ENCODE data around the gene CSTB. TPM values are rescaled to one million over a fixed set of nuclear protein-coding genes. Genes with fewer than 3 reads are reported as not detected.

The CSTB gene
- total RNA-seq, 1 experiment from 2014 or later: 36.1 TPM

DNA sequence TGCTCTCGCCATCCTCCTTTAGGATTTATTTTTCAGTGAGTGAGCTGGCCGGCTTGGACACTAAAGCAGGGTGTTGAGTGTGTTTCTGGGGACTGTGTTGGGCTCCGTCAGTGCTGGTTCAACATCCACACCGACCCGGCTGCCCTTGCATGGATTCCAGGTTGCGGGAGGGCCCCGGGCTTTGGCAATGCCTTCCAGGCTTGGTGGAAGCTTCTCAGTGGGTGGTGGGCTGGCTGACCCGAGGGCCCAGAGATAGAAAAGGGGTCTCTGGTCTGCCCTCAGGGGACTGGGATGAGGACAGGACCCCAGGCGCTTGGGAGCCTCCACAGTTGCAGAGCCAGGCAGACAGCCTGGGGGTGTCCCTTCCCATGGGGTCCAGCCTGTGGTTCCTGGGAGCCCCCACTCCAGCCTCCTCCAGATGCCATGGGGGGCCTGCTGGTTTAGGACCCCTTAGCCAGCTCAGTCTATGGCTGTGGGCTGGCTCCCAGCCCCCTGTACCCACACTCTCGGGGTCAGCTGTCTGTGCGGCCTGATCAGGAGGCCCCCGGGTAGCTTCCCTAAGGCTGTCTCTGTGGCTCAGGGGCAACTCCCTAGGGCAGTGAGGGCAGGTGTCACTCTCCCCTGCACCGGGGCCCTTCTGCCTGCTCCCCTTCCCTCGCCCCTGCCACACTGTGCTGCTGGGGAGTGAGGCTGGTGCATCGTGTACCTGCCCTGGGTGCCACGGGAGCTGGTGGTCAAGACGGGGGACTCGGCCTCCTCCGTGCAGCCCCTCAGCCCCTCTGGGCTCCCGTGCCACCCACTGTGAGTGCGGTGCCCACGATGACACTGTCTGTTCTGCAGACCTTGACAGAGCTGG, 40.6 kb downstream of the CSTB start (continued):
- TF ChIP-seq, protein P1, sequence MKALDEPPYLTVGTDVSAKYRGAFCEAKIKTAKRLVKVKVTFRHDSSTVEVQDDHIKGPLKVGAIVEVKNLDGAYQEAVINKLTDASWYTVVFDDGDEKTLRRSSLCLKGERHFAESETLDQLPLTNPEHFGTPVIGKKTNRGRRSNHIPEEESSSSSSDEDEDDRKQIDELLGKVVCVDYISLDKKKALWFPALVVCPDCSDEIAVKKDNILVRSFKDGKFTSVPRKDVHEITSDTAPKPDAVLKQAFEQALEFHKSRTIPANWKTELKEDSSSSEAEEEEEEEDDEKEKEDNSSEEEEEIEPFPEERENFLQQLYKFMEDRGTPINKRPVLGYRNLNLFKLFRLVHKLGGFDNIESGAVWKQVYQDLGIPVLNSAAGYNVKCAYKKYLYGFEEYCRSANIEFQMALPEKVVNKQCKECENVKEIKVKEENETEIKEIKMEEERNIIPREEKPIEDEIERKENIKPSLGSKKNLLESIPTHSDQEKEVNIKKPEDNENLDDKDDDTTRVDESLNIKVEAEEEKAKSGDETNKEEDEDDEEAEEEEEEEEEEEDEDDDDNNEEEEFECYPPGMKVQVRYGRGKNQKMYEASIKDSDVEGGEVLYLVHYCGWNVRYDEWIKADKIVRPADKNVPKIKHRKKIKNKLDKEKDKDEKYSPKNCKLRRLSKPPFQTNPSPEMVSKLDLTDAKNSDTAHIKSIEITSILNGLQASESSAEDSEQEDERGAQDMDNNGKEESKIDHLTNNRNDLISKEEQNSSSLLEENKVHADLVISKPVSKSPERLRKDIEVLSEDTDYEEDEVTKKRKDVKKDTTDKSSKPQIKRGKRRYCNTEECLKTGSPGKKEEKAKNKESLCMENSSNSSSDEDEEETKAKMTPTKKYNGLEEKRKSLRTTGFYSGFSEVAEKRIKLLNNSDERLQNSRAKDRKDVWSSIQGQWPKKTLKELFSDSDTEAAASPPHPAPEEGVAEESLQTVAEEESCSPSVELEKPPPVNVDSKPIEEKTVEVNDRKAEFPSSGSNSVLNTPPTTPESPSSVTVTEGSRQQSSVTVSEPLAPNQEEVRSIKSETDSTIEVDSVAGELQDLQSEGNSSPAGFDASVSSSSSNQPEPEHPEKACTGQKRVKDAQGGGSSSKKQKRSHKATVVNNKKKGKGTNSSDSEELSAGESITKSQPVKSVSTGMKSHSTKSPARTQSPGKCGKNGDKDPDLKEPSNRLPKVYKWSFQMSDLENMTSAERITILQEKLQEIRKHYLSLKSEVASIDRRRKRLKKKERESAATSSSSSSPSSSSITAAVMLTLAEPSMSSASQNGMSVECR (CRISPR knock-in tag; IDR thresholded peaks at IDR 0.05; ENCODE audit: borderline replicate concordance): no peak
- TF ChIP-seq, protein P2, sequence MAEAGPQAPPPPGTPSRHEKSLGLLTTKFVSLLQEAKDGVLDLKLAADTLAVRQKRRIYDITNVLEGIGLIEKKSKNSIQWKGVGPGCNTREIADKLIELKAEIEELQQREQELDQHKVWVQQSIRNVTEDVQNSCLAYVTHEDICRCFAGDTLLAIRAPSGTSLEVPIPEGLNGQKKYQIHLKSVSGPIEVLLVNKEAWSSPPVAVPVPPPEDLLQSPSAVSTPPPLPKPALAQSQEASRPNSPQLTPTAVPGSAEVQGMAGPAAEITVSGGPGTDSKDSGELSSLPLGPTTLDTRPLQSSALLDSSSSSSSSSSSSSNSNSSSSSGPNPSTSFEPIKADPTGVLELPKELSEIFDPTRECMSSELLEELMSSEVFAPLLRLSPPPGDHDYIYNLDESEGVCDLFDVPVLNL (CRISPR knock-in tag; IDR thresholded peaks at IDR 0.05; ENCODE audit: borderline replicate concordance, low read depth): no peak
- TF ChIP-seq, protein P3, sequence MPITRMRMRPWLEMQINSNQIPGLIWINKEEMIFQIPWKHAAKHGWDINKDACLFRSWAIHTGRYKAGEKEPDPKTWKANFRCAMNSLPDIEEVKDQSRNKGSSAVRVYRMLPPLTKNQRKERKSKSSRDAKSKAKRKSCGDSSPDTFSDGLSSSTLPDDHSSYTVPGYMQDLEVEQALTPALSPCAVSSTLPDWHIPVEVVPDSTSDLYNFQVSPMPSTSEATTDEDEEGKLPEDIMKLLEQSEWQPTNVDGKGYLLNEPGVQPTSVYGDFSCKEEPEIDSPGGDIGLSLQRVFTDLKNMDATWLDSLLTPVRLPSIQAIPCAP (CRISPR knock-in tag; IDR thresholded peaks at IDR 0.05): no peak
- no peak for TF ChIP-seq ZNF671 (CRISPR knock-in tag; IDR thresholded peaks at IDR 0.05)
- TF ChIP-seq, protein P4, sequence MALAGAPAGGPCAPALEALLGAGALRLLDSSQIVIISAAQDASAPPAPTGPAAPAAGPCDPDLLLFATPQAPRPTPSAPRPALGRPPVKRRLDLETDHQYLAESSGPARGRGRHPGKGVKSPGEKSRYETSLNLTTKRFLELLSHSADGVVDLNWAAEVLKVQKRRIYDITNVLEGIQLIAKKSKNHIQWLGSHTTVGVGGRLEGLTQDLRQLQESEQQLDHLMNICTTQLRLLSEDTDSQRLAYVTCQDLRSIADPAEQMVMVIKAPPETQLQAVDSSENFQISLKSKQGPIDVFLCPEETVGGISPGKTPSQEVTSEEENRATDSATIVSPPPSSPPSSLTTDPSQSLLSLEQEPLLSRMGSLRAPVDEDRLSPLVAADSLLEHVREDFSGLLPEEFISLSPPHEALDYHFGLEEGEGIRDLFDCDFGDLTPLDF (CRISPR knock-in tag; IDR thresholded peaks at IDR 0.05): no peak
- TF ChIP-seq GABPB1 (CRISPR knock-in tag; IDR thresholded peaks at IDR 0.05): no peak
- no peak for TF ChIP-seq ZNF232 (CRISPR knock-in tag; IDR thresholded peaks at IDR 0.05)
- TF ChIP-seq HMGA2 (CRISPR knock-in tag; IDR thresholded peaks at IDR 0.05): no peak
- no peak for TF ChIP-seq ZNF416 (CRISPR knock-in tag; IDR thresholded peaks at IDR 0.05)
- TF ChIP-seq MYBL2 (CRISPR knock-in tag; IDR thresholded peaks at IDR 0.05): no peak
- TF ChIP-seq RORB (CRISPR knock-in tag; IDR thresholded peaks at IDR 0.05): no peak
- TF ChIP-seq, protein P5, sequence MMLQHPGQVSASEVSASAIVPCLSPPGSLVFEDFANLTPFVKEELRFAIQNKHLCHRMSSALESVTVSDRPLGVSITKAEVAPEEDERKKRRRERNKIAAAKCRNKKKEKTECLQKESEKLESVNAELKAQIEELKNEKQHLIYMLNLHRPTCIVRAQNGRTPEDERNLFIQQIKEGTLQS (CRISPR knock-in tag; conservative IDR thresholded peaks at IDR 0.05): no peak
- no peak for TF ChIP-seq SOX15 (CRISPR knock-in tag; IDR thresholded peaks at IDR 0.05)
- no peak for TF ChIP-seq RELA (CRISPR knock-in tag; IDR thresholded peaks at IDR 0.05; ENCODE audit: borderline replicate concordance)
- no peak for TF ChIP-seq ZNF396 (CRISPR knock-in tag; IDR thresholded peaks at IDR 0.05; ENCODE audit: borderline replicate concordance)
- TF ChIP-seq KAT7 (CRISPR knock-in tag; IDR thresholded peaks at IDR 0.05; ENCODE audit: borderline replicate concordance): no peak

DNA sequence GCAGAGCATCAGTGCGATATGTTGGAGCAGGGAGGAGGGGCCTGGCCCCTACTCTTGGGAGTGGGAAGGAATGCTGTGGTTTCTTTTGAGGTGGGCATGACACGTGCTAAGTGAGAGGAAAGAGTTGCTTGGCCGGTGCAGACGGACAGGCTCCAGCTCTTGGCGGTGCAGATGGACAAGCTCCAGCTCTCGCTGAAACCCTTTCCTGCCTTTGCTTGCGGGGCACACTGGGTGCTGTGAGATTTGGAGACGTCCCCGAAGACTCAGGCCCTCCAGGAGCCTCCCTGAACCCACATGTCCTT, 41.2 kb downstream of the CSTB start:
- DNase-seq (ENCODE audit: low spot score): no peak
- Mint-ChIP-seq H3K27ac (peak overlapping the region; percentile 49; the same call in 1 of the 2 replicates), H3K9me3 (no peaks in the 10 kb centered on the region), H3K36me3 (0 out of 2 replicates have a peak, but pooled peaks cover 2% of the 10 kb centered on the region), H3K27me3 (ENCODE audit: low read depth) (no peaks in the 10 kb centered on the region), H3K4me3 (no peak overlapping the region), H3K4me1 (peaks cover 9% of the 10 kb centered on the region)
- ATAC-seq: no peak
- CTCF ChIA-PET: no interaction called here
- POLR2A ChIA-PET: no interaction called here
- no peak for TF ChIP-seq HMGA2 (CRISPR knock-in tag; IDR thresholded peaks at IDR 0.05)
- TF ChIP-seq ESRRA (CRISPR knock-in tag; IDR thresholded peaks at IDR 0.05; ENCODE audit: borderline replicate concordance): no peak
- TF ChIP-seq, protein P6, sequence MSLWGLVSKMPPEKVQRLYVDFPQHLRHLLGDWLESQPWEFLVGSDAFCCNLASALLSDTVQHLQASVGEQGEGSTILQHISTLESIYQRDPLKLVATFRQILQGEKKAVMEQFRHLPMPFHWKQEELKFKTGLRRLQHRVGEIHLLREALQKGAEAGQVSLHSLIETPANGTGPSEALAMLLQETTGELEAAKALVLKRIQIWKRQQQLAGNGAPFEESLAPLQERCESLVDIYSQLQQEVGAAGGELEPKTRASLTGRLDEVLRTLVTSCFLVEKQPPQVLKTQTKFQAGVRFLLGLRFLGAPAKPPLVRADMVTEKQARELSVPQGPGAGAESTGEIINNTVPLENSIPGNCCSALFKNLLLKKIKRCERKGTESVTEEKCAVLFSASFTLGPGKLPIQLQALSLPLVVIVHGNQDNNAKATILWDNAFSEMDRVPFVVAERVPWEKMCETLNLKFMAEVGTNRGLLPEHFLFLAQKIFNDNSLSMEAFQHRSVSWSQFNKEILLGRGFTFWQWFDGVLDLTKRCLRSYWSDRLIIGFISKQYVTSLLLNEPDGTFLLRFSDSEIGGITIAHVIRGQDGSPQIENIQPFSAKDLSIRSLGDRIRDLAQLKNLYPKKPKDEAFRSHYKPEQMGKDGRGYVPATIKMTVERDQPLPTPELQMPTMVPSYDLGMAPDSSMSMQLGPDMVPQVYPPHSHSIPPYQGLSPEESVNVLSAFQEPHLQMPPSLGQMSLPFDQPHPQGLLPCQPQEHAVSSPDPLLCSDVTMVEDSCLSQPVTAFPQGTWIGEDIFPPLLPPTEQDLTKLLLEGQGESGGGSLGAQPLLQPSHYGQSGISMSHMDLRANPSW (CRISPR knock-in tag; conservative IDR thresholded peaks at IDR 0.05; ENCODE audit: low read depth): no peak
- no peak for TF ChIP-seq MXD4 (CRISPR knock-in tag; IDR thresholded peaks at IDR 0.05; ENCODE audit: borderline replicate concordance)
- TF ChIP-seq CREM (CRISPR knock-in tag; IDR thresholded peaks at IDR 0.05): no peak
- TF ChIP-seq, protein P5 (CRISPR knock-in tag; conservative IDR thresholded peaks at IDR 0.05): no peak
- no peak for TF ChIP-seq JUN (CRISPR knock-in tag; IDR thresholded peaks at IDR 0.05)
- TF ChIP-seq, protein P7, sequence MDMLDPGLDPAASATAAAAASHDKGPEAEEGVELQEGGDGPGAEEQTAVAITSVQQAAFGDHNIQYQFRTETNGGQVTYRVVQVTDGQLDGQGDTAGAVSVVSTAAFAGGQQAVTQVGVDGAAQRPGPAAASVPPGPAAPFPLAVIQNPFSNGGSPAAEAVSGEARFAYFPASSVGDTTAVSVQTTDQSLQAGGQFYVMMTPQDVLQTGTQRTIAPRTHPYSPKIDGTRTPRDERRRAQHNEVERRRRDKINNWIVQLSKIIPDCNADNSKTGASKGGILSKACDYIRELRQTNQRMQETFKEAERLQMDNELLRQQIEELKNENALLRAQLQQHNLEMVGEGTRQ (CRISPR knock-in tag; IDR thresholded peaks at IDR 0.05): no peak
- no peak for TF ChIP-seq NFE2L1 (CRISPR knock-in tag; IDR thresholded peaks at IDR 0.05)

Measured in WTC11 (cell line).